ENCODE measurements around the gene ATP6AP1. TPM values are rescaled to one million over a fixed set of nuclear protein-coding genes. Genes with fewer than 3 reads are reported as not detected.

ATP6AP1 gene
- total and polyA plus RNA-seq, 2 of the 13 experiments (the other 11 are each of a cell fraction or from before 2014, with no cell fraction given), result 56.7 to 110 TPM

GRCh38 chrX:154401045-154401799 is 27.3 kb upstream of the ATP6AP1 start (continued):
- TF ChIP-seq THAP7 (CRISPR knock-in tag; IDR thresholded peaks at IDR 0.05) (no peak), FOSL2 (CRISPR knock-in tag; IDR thresholded peaks at IDR 0.05) (0 out of 2 replicates have a peak, but pooled peaks have one; percentile 18), YEATS4 (CRISPR knock-in tag; IDR thresholded peaks at IDR 0.05; ENCODE audit: borderline replicate concordance) (no peak), ZNF569 (CRISPR knock-in tag; IDR thresholded peaks at IDR 0.05; ENCODE audit: borderline replicate concordance) (no peak), PHB2 (IDR thresholded peaks at IDR 0.05; ENCODE audit: partially characterized antibody) (no peak), AKAP8 (CRISPR knock-in tag; IDR thresholded peaks at IDR 0.05) (peak; percentile 76; the same call in 1 of the 2 replicates), PHF5A (CRISPR knock-in tag; IDR thresholded peaks at IDR 0.05; ENCODE audit: low read depth, unreplicated experiment) (peak; percentile 70), RBFOX2 (IDR thresholded peaks at IDR 0.05; ENCODE audit: low read depth, low read length) (peak; percentile 70), ZNF138 (CRISPR knock-in tag; IDR thresholded peaks at IDR 0.05; ENCODE audit: low read depth) (no peak), ZSCAN31 (CRISPR knock-in tag; IDR thresholded peaks at IDR 0.05; ENCODE audit: low read depth) (0 out of 2 replicates have a peak, but pooled peaks have one; percentile 20), POLR2G (IDR thresholded peaks at IDR 0.05; ENCODE audit: low read depth, low read length) (peak; percentile 91), IKZF5 (CRISPR knock-in tag; IDR thresholded peaks at IDR 0.05) (peak; percentile 64), ZNF792 (CRISPR knock-in tag; IDR thresholded peaks at IDR 0.05) (peak; percentile 77; the same call in 1 of the 2 replicates), ZNF513 (CRISPR knock-in tag; conservative IDR thresholded peaks at IDR 0.05) (no peak), IRF1 (CRISPR knock-in tag; IDR thresholded peaks at IDR 0.05; ENCODE audit: low read depth) (no peak), POLR2AphosphoS2 (IDR thresholded peaks at IDR 0.05; ENCODE audit: low read depth, low read length) (peak; percentile 96), CSRNP2 (CRISPR knock-in tag; conservative IDR thresholded peaks at IDR 0.05; ENCODE audit: low read depth) (no peak), STAT5B (CRISPR knock-in tag; IDR thresholded peaks at IDR 0.05) (no peak), ZNF644 (CRISPR knock-in tag; IDR thresholded peaks at IDR 0.05; ENCODE audit: low read depth) (no peak), PTBP1 (IDR thresholded peaks at IDR 0.05; ENCODE audit: low read depth, low read length, poor library complexity, severe bottlenecking) (no peak), KLF15 (CRISPR knock-in tag; IDR thresholded peaks at IDR 0.05; ENCODE audit: borderline replicate concordance) (no peak), BRCA1 (CRISPR knock-in tag; IDR thresholded peaks at IDR 0.05) (no peak), ZNF17 (CRISPR knock-in tag; IDR thresholded peaks at IDR 0.05) (no peak), RBM22 (optimal IDR thresholded peaks at IDR 0.05; ENCODE audit: low read length) (peak; percentile 99)
